Activated naive CD4-positive, alpha-beta T cell (primary cell): Measurements from ENCODE around the gene MEX3D.

Experiments
- DNase-seq, 4 experiments: peaks; one replicate each; lab custom pipeline; 2025; lab: John Stamatoyannopoulos, UW

MEX3D gene

DNA sequence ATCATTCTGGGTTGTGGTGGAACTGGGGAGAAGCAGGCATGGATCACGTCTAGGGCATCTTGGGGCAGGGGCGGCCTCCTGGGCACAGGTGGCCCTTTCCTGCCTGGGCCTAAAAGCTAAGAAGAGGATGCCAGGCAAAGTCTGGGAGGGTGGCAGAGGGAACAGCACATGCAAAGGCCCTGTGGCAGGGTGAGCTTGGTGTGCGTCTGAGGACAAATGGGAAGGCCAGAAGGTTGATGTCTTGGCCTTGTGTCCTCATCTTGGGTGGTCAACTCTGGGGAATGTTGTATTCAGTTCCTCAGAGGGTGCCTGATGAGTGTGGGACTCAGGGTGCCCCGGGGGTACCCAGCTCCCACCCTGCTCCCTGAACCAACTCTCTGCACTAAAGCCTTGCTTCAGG lies 49.7 kb downstream of the MEX3D start:
- DNase-seq, result no peak

DNA sequence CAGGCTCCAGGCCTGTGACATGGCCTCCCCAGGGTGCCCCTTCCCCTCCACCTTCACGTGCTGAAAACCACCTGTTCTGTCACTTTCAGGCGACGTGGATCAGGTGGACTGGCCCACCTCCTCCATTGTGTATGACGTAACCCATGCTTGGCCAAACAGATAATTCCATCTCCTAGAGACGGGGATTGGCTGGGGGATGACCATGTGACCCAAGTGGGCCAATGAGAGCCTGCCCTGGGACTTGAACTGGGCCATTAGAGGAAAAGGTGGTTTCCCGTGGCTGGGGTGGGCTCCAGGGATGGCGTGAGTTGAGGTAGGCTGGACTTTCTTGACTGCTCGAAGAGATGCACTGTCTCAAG lies 51.8 kb downstream of the MEX3D start:
- DNase-seq, result no peak

DNA sequence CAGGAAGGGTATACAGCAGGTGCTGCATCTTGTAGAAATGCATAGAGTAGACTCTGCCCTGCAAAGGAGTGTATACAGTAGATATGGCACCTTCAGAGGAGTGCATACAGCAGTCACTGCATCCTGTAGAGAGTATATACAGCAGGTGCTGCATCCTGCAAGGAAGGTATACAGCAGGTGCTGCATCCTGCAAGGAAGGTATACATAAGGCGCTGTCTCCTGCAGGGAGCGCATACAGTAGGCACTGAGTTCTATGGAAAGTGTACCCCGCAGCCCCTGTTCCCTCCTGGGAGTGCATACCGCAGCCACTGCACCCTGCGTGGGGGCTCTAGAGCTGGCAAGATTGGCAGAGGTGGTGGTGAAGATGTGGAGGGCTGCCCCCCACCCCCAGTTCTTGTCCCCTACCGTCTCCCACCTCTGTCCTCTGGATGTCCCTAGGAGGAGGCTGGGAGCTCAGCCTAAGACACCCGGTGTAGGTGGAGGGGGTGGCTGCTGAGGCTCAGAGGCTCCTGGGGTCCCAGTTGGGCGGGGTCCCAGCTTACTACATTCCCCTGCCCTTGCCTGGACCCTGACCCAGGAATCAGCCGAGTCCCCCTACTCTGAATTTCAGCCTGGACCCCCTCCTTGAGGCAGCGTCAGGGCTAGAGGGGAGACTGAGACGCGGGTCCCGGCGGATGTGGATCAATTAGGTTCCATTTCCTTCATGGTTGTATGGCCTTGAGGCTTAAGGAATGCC lies 53.0 kb downstream of the MEX3D start:
- no peak for DNase-seq

DNA sequence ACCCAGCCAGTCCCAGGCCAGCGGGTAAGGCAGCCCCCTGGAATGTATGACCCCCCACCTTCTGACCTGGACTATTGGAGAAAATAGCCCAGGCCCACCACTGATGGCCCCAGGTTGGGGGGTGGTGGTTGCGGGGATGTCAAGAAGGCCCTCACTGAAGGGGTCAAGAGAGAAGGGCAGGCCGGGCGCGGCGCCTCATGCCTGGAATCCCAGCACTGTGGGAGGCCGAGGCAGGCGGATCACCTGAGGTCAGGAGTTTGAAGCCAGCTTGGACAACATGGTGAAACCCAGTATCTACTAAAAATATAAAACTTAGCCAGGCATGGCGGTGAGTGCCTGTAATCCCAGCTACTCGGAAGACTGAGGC lies 53.8 kb downstream of the MEX3D start:
- no peak for DNase-seq

DNA sequence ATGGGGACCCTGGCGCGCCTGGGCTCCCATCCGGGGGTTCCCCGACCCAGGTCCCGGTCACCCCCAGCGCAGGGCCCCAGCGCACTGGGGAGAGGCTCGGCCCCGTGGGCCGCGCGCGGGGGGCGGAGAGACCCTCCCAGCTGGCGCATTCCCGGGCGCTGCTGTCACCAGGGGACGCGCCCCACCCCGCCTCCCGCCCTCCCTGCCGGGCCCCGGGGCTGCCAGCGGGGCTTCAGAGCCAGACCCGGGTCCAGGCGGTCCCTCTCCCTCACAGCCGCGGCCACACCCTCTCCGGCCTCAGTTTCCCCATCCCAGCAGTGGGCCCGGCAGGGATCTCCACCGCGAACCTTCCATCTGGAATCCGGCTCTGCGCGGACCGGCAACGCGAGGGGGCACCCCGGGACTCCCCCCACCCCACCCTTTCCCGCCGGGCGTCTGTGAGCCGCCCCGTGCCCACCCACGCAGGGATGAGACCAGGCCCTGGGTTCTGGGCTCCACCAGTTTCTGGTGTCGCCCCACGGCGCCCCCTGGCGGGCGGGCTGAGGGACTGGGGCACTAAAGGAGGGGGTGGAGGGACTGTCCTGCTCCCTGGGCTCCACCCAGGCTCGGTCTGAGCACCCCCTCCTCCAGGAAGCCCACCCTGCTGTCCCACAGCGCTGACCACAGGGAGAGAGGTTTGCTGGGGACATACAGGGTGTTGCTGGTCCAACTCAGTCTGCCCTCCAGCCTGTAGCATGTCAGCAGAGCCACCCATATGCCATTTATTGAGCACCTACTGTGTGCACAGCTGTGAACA lies 54.4 kb downstream of the MEX3D start:
- DNase-seq, result peak in 3 of 4 experiments; percentile 35 to 64 (median 44)

DNA sequence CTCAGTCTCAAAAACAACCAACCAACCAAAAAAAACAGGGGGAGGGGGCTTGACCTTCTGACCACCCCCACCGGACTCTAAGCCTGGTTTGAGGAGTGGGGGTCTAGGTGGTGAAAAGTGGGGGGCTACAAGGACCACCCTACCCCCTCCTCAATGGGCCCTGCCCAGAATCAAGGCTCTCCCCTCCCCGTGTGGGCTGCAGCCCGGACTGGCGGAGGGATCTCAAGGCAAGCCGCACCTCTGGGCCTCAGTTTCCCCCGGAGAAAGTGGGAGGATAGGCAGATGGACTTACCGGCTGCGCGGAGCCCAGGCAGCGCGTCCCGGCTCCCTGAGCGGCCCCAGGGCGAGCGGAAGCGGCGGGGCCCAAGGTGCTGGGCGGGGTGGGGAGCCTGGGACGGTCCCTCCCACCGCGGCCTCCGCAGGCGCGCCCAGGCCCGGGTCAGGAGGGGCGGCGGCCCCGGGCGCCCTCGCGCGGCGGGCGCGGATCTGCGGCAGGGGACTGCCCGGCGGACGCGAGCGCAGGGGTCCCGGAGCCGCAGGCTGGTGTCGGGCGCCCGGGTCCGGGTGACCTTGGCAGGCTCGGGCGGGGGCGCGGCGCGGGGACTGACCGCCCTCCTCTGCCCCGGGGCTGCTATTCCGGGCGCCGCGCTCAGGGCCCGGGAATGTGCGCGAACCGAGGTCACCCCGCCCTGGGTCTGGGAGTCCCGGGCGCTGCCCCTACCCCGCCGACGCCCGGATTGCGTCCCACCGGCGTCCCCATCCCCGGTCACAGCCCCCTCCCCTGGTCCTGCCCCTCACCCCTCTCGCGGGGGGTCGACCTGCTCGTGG lies 55.2 kb downstream of the MEX3D start, which contains the start of gene ADAMTSL5:
Gene ADAMTSL5 (minus strand): TSS at position 349 of the 828 bp plus-strand sequence. CDS start 2,076 bp downstream, outside the sequence.
- peak in 3 of 4 experiments; percentile 23 to 56 (median 33) for DNase-seq

DNA sequence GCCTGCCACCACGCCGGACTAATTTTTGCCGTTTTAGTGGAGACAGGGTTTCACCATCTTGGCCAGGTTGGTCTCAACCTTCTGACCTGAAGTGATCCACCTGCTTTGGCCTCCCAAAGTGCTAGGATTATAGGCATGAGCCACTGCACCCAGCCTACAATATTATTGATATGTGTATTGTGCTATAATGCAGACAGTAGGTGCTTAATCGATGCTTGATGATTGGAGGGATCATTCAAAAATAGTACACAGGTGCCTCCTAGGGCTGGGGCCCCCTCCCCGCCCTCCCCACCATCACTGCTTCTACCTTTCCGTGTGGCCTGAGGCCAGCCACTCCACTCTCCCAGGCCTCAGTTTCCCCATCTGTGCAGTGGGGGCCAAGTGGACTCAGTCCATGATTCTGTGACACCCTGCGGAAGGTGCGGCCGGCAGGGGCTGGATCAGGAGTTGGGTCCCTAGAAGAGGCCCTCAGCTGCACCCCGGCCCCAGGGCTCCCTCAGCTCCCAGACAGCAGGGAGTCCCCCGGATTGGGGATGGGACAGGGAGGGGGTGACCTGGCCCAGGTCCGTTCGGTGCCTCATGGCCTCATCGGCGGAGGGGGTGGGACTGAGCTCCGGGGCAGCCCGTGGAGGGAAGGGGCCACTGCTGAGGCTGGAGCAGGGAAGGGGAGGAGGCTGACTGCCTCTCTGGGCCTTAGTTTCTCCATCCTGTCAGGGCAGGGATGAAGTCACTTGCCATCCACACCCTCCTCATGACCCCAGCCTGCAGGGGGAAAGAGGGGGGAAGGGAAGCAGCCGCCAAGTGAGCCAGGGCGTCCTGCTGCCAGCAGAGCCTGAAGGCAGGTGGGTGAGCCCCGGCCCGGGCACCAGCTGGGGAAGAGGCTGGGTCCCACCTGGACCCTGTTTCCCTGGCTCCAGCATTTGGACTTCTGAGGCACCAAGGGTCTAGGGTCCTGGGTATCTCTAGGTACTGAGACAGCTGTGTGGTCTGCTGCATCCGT lies 56.5 kb downstream of the MEX3D start:
- DNase-seq, result no peak

DNA sequence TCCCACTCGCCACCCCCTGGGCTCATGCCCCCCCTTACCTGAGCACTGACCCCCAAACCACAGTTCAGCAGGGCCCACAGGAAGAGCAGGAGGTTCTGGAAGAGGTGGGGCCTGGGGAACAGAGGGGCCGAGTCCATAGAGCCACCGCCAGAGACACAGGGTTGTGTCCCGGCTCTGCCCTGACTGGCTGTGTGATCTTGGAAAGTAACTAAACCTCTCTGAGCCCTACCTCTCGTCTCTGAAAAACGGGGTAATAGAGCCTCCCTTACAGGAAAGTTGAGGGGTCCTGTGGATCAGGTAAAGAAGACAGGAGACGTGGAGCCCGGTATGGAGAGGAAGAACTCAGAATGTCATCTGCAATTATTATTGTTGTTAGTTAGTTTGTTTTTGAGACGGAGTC lies 57.3 kb downstream of the MEX3D start:
- DNase-seq, result no peak

DNA sequence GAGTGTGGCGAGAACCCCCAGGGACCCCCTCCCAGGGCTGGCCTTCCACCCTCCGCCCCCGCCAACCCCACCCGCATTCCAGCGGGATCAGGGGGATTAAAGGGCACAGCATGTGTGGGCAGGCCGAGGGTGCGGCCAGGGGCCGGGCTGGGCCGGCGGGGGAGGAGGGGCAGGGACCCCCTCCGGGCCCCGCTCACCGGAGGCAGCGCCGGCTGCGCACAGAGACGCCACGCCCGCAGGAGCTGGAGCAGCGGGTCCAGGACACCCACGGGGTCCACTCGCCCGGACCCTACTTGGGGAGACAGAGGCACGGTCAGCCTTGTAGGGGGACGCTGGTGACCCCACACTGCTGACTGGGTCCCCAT lies 57.7 kb downstream of the MEX3D start:
- DNase-seq, result no peak

DNA sequence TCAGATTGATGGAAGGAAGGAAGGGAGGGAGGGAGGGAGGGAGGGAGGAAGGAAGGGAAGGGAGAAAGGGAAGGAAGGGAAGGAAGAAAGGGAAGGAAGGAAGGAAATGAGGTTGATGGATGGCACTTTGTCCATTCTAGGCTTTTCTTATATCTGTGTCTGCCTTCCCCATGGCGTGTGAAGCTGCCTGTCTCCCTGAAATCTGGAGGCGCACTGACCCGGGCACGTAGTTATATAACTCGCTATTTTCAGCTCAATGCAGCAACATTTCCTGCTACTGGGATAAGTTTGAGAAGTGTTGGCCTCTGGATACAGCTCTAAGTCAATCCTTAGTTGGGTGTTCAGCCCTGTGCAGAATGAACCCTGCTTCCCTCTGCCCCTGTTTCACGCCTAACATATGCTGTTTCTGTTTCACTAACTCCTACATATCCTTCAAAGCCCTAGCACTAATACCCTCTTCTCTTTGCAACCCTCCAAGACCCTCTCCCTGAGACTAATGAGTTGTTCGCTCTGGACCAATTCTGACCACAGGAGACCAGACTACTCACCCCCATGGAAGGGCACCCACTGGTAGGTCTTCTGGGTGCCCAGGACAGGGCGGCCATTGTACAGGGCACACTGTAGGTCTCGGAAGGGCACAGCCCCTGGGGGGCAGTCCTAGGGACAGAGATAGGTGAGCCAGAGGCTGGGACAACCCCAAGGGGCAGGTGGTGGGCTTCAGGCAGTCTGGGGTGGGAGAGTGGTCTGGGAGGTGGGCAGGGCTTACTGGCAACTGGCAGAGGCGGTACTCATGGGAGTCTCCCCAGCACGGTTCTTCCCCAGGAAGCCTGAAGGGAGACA lies 58.3 kb downstream of the MEX3D start:
- no peak for DNase-seq

DNA sequence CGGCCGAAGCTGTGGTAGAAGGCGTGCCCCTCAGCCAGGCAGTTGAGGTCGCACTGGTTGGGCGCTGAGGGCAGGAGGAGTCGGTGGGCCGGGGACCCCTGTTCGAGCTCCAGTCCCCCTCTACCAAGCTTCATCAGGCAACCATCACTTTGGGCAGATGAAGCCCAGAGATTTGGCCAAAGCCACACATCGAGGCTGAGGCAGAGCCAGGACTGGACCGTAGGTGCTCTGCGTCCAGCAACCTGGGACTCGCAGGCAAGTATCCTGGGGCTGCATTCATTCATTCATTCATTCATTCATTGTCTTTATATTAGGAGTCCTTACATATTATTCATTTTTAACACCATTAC lies 59.6 kb downstream of the MEX3D start:
- DNase-seq, result no peak

DNA sequence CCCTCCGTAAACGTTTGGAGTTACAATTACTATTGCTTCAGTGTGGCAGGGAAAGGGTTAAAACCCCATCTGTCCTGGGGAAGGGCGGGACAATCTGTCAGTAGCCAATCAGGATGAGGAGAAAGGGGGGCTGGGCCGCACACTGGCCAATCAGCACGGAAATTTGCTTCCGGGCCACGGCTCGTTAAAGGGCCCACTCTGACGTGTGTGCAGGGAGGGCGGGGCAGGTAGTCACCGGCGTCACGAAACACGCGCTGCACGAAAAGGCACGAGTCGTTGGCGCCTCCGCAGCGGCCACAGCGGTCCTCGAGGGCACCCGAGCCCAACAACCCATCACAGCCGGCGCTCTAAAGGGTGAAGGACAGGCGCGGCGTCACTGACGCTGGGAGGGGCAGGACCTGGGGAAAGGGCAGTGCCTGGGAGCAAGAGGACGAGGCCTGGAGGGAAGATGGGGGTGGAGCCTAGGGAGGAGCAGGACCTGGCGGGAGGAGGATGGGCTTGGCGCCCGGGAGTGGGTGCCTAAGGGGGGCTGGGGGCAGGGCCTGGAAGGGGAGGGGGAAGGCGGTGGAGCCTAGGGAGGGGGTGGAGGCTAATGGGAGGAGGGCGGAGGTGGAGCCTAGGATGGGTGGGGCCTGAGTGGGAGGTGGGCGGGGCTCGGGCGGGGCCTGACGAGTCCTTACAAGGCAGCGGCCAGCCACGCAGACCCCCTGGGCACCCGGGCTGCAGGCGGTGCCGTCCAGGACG lies 60.2 kb downstream of the MEX3D start:
- DNase-seq, result peak; percentile 72 to 88 (median 78)

DNA sequence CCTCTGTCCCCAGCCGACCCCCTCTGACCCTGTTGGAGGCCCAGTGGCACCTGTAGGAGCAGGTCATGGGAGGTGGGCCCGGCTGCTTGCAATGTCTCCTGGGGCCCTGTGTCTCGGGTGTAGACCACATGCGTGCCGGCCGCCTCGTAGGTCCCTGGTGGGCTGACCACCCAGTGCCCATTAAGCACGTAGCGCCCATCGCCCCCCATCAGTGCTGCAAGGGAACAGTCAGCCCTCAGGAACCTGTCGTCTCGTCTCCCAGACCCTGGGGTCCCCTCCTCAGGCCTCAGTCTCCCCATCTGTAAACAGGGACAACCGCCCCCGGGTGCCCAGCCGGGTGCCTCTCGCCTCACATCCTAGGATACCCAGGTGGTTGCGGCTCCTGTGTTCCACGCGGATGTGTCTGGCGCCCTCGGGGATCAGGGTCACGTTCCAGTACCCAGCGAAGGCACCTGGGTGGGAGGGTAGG lies 60.9 kb downstream of the MEX3D start:
- no peak for DNase-seq

DNA sequence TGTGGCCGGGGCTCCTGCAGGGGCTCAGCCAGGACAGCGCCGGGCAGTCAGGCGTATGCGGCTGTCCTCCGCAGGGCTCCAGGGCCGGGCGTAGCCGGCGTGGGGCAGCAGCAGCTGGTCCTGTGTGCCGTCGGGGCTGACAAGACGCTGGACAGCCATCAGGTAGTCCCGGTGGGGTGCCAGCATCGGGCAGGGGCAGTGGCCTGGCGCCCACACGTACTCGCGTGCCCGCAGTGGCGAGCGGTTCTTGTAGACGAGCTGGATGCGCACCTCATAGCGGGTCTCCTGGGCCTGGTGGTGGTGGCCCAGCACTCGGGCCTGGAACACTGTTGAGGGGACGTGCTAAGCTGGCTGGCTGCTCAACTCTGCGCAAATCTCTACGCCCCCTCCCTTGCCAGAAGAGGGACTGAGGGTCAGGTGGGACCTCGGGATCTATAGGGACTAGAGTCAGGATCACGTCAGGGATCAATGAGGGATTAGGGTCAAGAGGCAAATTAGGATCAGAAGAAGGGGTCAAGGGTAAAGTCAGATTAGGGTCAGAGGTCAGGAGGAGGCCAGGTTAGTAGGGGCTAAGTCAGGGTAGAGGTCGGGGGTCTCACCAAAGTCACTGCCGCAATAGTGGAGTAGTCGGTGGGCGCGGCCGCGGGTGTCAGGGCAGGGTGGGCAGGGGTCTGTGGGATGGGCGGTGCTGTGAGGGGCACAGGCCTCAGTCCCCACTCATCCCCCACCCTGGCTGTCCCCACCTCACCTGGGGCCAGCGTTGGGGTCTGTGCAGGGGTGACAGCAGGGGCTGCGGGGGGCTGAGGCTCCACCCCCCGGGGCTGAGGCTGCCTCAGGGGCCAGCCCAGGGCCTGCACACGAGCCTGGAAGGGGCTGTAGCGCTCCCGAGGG lies 61.9 kb downstream of the MEX3D start:
- DNase-seq, result no peak

DNA sequence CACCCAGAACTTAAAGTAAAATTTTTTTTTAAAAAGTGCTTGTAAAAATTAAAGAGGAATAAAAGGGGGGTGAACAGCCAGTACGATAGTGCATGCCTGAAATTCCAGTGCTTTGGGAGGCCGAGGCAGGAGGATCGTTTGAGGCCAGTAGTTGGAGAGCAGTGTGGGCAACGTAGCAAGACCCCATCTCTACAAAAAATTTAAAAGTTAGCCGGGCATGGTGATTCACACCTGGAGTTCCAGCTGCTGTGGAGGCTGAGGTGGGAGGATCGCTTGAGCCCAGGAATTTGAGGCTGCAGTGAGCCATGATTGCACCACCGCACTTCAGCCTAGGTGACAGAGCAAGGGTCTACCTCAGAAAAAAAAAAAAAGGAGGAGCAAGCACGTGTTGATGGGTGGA lies 63.1 kb downstream of the MEX3D start:
- DNase-seq, result no peak
